Stimulated activated CD4-positive, alpha-beta T cell treated with anti-CD3 and anti-CD28 coated beads, Interleukin-1b, Interleukin-23, amount 100 ng/mL, for 24 hours (primary cell): Measurements from ENCODE around the gene RASAL1.

ENCODE experiments used
- DNase-seq, 4 experiments: peaks; one replicate each; pipeline ENCODE4 v3.0.0-alpha.2; 2020; ENCODE audit warnings: low read depth in 4 of 4, low spot score in 1 of 4

The RASAL1 gene

DNA sequence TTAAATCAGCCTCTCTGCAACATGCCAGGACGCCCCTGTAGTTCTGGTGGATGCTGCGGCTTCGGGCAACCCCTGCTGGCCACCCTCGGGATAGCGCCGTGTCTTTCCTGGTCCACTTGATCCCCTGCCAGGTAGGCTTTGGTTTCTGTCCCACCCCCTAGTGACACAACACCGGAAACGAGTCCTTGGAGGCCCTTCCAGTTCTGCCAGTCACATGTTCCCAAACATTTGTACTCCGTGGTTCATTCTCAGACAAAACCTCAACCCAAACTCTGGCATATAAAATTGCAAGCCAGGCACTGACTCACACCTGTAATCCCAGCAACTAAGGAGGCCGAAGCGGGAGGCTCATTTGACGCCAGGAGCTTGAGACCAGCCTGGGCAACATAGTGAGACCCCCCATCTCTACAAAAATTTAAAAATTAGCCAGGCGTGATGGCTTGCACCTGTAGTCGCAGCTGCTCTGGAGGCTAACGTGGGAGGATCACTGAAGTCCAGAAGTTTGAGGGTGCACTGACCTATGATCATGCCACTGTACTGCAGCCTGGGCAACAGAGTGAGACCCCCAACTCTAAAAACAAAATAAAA is 37.0 kb downstream of the RASAL1 start:
- peak in 3 of 4 experiments; percentile 61 to 67 (median 62) for DNase-seq

DNA sequence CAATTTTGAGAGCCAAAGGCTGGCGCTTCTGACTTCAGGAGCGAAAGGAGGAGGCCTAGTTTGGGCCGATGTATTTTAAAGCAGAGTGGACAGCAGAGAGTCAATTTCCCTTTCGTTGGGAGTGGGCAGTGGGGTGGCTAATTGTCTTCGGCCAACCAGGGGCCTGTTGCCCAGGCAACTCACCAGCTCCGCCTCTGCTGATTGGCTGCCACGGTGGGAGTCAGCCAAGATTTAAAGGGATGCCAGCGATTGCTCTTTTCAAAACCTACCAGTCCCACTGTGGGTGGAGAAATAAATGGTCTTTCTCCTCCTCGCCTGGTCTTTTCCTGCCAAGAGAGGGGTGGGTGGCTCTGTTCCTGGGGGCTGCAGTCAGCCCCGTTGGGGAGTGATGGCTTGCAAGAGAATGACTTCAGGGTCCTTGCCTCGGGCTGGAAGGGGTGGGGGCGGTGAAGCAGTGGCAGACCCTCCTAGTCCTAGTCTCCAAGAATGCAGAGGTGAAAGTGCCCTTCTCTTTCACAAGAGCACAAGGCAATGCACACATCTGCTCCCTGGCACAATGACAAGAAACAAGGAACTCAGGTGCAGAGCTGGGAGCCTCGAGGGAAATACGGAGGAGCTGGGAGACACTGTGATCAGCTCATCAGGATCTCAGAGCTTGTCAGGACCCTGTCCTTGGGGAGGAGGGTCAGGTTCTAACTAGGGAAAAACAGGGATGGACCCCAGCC is 37.7 kb downstream of the RASAL1 start:
- DNase-seq = no peak

DNA sequence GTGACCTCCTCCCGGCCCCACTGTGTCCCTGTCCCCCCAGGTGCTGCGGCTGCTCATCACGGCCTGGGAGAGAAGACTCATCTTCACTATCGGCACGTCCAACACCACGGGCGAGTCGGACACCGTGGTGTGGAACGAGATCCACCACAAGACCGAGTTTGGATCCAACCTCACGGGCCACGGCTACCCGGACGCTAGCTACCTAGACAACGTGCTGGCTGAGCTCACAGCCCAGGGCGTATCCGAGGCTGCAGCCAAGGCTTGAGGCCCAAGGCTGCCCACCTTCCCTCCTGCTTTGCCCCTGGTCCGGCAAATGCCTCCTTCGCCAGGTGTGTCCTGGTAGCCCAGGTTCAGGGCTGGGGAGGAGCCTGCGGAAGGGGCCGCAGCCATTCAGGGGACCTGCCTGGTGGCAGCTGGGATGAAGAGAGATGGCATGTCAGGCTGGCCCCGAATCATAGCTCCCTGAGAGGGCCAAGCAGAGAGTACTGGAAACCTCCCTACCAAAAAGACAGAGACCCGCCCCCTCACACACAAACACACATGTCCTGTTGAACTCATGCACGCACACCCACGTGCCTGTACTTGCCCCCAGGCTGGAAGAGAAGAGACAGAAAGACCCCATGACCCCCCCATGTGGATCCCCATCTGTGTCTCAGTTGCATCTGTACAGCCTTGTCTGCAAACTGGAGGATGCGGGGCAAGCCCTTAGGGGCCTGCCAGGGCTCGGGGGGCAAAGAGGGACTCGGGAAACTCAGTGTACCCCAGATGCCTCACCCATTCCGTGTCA is 38.7 kb downstream of the RASAL1 start:
- no peak for DNase-seq

- DNase-seq = no peak
These were observed 40.2 kb downstream of the RASAL1 start for GRCh38 chr12:113095405-113095804.

DNA sequence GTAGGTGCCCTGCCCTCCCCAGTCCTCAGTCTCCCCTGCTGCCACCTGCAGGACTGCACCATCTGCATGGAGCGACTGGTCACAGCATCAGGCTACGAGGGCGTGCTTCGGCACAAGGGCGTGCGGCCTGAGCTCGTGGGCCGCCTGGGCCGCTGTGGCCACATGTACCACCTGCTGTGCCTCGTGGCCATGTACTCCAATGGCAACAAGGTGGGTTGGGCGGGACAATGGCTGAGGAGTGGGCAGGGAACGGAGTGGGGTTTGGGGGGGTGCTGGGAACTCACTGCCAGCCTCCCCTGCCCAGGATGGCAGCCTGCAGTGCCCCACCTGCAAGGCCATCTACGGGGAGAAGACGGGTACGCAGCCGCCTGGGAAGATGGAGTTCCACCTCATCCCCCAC is 40.8 kb downstream of the RASAL1 start:
- no peak for DNase-seq

DNA sequence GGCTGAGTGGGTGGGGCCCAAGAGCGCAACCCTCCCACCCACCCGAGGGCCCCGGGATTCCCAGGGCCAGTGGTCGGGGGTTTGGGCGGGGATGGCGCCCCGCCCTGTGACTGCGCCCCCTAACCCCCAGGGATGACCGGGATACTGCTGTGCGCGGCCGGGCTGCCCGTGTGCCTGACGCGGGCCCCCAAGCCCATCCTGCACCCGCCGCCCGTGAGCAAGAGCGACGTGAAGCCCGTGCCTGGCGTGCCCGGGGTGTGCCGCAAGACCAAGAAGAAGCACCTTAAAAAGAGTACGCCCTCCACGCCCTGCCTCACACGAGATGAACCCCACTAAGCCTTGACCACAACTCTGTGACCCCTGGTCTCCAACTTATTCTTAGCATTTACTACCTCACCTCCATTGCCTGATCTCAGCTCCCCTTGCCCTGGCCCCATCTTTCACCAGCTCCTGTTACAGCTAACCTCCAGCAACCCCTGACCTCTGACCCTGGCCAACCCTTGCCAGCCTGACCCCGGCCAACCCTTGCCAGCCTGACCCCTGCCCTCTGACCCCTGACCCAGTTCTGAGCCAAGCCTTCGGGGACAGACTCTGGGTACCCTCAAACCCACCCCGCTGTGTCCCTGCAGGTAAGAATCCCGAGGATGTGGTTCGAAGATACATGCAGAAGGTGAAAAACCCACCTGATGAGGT is 42.0 kb downstream of the RASAL1 start:
- no peak for DNase-seq

DNA sequence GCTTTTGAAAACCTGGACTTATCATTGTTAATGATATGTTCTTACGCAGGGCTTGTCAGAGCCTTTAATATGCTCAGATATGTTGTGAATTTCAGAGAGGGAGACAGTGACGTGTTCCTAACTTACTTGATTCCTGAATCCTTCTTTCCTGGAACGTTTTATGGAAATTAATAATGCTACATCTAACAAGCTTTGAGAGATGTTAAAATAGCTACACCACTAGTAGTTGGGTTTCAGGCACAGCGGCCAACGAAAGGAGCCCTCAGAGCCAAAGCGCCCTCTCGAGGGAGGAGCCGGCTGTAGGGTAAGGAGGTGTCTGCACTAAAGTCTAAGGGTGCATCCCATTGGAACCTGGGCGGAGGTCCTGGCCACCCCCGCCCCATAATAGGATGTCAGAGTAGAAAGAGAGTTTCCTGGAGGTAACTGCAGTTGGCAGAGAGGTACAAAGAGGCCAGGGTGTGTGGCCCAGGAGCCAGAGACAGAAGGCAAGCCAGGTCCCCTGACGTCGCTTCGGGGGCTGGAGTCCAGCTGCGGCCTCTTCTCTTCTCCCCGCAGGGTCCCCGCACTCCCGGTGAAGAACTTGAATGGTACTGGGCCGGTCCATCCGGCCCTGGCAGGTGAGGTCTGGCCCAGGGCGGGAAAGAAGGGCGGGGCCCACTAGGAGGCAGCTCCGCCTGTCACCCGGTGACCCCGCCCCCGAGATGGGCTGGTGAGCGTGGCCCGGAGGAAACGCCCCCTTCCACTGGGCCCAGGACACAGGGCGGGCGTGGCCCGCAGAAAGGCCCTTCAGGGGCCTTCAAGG is 42.8 kb downstream of the RASAL1 start:
- DNase-seq = no peak

DNA sequence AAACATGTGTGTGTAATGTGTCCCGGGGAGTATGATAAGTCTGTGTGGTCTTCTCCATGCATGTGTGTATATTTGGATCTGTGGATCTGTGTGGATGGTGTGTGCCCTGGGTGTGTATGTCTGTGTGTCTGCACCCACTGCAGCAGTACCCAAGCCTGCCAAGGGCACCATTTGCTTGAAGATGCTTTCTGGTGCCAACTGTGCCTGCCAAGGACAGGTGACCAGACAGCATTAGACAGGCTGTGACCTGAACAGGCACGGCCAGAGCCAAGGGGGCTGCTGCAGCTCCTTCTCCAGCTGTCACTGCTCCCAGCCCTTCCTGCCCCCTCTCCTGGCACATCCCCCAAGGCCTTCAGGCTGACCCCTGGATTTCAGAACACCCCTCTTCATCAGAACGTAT is 44.1 kb downstream of the RASAL1 start:
- DNase-seq = no peak

DNA sequence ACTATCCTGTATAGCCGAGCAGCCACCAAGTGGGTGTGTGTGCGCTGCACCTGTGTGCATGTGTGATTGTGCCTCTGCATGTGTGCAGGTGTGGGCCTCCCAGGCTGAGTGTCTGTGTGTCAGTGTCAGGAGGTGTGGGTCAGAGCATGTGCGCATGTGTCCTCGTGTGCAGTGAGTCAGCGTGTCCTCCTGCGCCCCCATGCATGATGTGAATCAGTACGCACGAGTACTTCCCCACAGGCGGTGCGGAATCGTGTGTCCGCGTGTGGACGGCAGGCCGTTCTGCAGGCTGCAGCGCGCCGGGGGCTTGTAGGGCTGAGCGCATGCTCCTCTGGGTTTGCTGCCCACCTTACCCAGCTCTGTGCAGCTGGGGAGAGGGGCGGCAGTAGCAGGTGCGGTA is 44.8 kb downstream of the RASAL1 start:
- no peak for DNase-seq

- DNase-seq = no peak
These were observed 45.7 kb downstream of the RASAL1 start for GRCh38 chr12:113089839-113090238.

- DNase-seq = peak in 2 of 4 experiments; percentile 49 to 57
These were observed 46.4 kb downstream of the RASAL1 start for GRCh38 chr12:113088971-113089756.

DNA sequence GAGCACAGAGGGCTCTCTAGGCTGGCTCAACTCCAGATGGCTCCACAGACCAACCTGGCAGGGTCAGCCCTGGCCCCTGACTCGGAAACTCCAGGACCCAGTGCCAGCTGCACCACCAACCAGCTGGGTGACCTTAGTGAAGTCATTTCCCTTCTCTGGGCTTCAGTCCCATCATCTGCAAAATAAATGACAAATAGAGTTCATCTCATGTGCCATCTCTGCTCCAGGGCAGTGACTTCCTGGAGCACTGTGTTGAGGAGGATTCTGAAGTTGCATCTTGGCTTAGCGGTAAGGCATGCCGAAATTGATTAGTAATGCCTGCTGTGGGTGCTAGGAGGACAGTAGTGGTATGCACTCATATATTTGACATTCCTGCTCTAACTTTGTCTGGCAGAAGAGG is 47.5 kb downstream of the RASAL1 start:
- no peak for DNase-seq

GRCh38 chr12:113087193-113087592 is 48.4 kb downstream of the RASAL1 start:
- DNase-seq = no peak

DNA sequence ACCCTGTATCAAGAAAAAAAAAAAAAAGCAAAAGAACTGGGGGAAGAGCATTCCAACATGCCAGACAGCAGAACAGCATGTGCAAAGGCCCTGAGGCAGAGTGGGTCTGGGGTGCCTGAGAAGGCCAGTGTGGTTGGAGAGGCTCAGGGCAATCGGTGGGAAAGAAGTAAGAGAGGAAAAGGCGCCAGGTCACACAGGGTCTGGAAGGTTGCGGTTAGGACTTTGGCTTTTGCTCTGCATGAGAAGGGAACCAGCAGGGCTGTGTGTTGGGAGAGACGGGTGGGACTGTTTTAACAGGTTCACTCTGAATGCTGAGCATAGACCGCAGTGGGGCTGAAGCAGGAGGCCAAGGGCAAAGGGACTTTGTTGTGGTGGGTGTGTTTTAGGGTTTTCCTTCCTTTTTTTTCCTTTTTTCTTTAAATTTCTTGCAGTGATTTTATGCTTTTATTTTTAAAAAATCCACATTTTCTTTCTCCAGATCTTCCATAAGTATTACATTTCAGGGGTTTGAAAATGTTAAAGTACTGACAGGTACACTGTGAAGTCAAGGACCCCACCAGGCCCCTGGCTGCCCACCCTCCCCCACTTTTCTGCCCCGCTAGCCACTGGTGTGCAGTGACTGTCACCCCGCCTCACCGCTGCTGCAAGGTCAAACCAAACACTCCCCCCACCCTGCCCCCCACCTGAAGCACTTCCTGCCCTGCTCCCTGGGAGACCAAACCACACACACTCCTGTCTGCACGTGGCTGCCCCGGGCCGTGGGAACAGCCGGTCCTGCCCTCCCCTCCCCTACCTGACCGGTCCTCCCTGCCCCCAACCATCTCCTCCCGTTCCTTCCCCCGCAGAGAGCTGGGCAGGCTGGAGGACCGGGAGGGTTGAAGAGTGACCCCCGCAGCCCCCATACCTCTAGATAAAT is 49.1 kb downstream of the RASAL1 start:
- DNase-seq = no peak

- DNase-seq = no peak
These were observed 51.6 kb downstream of the RASAL1 start for GRCh38 chr12:113083863-113084435.

- DNase-seq = no peak
These were observed 52.9 kb downstream of the RASAL1 start for GRCh38 chr12:113082486-113083148.

- DNase-seq = no peak
These were observed 53.7 kb downstream of the RASAL1 start for GRCh38 chr12:113081873-113082272.

GRCh38 chr12:113077859-113078255 is 57.7 kb downstream of the RASAL1 start:
- no peak for DNase-seq
